Gastrocnemius medialis (tissue), 4 donors: ENCODE results near the gene LEKR1.

Source experiments
- POLR2A ChIP-seq, 2 donors: fragments of 450-650 bp; IDR thresholded peaks; one replicate each; pipeline ENCODE4 v1.6.1; 2017; ENCODE audit warnings: antibody characterized with exemption in 2 of 2, mild to moderate bottlenecking in 2 of 2, moderate library complexity in 2 of 2
- TF ChIP-seq, protein P1 (sequence below), 5 experiments: fragments of 450-650 bp in 3 of 5; fragments of 200-600 bp in 2 of 5; sonication (generic) in 2 of 5; IDR thresholded peaks in 4 of 5; conservative IDR thresholded peaks in 1 of 5; 1 replicate in 4 of 5; 2 replicates in 1 of 5; pipeline ENCODE4 v1.5.1; 2016 to 2019; ENCODE audit warnings: antibody characterized with exemption in 5 of 5, mild to moderate bottlenecking in 3 of 5, moderate library complexity in 3 of 5

DNA sequence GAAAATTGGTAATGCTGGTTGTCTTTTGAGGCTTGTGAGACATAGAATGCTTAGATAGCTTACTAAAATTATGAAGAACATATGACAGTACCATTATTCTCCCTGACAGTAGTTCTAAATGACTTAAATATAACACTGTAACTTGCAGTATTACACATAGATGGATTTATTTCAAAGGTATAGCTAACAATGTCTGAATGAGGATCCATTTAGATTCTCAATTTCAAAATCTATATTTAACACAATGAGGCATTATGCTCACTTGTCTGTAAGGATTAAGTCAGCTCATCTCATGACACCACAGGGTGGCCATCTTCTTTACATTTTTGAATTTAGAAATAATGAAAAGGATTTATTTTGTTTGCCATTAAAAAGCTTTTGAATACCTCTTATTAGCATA is 225.4 kb downstream of the LEKR1 start:
- TF ChIP-seq, protein P1, sequence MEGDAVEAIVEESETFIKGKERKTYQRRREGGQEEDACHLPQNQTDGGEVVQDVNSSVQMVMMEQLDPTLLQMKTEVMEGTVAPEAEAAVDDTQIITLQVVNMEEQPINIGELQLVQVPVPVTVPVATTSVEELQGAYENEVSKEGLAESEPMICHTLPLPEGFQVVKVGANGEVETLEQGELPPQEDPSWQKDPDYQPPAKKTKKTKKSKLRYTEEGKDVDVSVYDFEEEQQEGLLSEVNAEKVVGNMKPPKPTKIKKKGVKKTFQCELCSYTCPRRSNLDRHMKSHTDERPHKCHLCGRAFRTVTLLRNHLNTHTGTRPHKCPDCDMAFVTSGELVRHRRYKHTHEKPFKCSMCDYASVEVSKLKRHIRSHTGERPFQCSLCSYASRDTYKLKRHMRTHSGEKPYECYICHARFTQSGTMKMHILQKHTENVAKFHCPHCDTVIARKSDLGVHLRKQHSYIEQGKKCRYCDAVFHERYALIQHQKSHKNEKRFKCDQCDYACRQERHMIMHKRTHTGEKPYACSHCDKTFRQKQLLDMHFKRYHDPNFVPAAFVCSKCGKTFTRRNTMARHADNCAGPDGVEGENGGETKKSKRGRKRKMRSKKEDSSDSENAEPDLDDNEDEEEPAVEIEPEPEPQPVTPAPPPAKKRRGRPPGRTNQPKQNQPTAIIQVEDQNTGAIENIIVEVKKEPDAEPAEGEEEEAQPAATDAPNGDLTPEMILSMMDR (IDR thresholded peaks at IDR 0.05 in 4 of 5, conservative IDR thresholded peaks at IDR 0.05 in 1 of 5), result no peak
- no peak for TF ChIP-seq POLR2A (IDR thresholded peaks at IDR 0.05)
